Pulmonary artery endothelial cell (primary cell): ENCODE data around the gene TXNRD2. TPM values are rescaled to one million over a fixed set of nuclear protein-coding genes. Genes with fewer than 3 reads are reported as not detected.
A peak's percentile ranks its signal among the peaks of the same experiment; 100 is the strongest.

ENCODE experiments used
- DNase-seq: peaks from one replicate; pipeline ENCODE4 v3.0.0-alpha.2; 2011; ENCODE audit warnings: low read depth, low spot score
- total RNA-seq: library from RNA; depleted of rRNA; stranded (reverse); fragments of >200 nt; gene quantifications from 2 replicates; pipeline ENCODE4 v1.2.3, GENCODE V29; 2014

Gene TXNRD2
- total RNA-seq, 1 donor from 2014 or later: 73.7 TPM

GRCh38 chr22:19905347-19906276 lies 36.0 kb downstream of the TXNRD2 start:
- DNase-seq: no peak

GRCh38 chr22:19904935-19905334 lies 36.7 kb downstream of the TXNRD2 start:
- DNase-seq: no peak

- DNase-seq: no peak
Observed at GRCh38 chr22:19904174-19904856, 37.3 kb downstream of the TXNRD2 start.

- DNase-seq: no peak
Observed at GRCh38 chr22:19903513-19903912, 38.1 kb downstream of the TXNRD2 start.

- DNase-seq: no peak
Observed at GRCh38 chr22:19903031-19903430, 38.6 kb downstream of the TXNRD2 start.

GRCh38 chr22:19902245-19902715 lies 39.3 kb downstream of the TXNRD2 start:
- DNase-seq: no peak

- no peak for DNase-seq
Observed at GRCh38 chr22:19901577-19902244, 39.9 kb downstream of the TXNRD2 start.

- no peak for DNase-seq
Observed at GRCh38 chr22:19900707-19901436, 40.7 kb downstream of the TXNRD2 start.

GRCh38 chr22:19898831-19899567 lies 42.6 kb downstream of the TXNRD2 start:
- no peak for DNase-seq

- DNase-seq: no peak
Observed at GRCh38 chr22:19898145-19898544, 43.5 kb downstream of the TXNRD2 start.

GRCh38 chr22:19897726-19898125 lies 43.9 kb downstream of the TXNRD2 start:
- DNase-seq: no peak

GRCh38 chr22:19896665-19897355 lies 44.8 kb downstream of the TXNRD2 start:
- DNase-seq: no peak

- DNase-seq: no peak
Observed at GRCh38 chr22:19895160-19895849, 46.3 kb downstream of the TXNRD2 start.

- DNase-seq: no peak
Observed at GRCh38 chr22:19893363-19893762, 48.3 kb downstream of the TXNRD2 start.

GRCh38 chr22:19892925-19893324 lies 48.7 kb downstream of the TXNRD2 start:
- no peak for DNase-seq

GRCh38 chr22:19892257-19892879 lies 49.2 kb downstream of the TXNRD2 start:
- no peak for DNase-seq

- peak; percentile 76 for DNase-seq
Observed at GRCh38 chr22:19891317-19892256, 50.0 kb downstream of the TXNRD2 start.
